Dendritic cell treated with granulocyte-macrophage colony-stimulating factor and Interleukin-4, amounts not matched to agents 40 ng/mL and 50 ng/mL, for 4 days (primary cell): ENCODE data around the gene RPL9.
"Not testable (repeated sequence)": the region's sequence is repeated elsewhere in the genome, so short reads cannot be mapped to it uniquely, and the experiment has no call there.

Experiments
- H3K27ac Mint-ChIP-seq: one replicate; pipeline ENCODE4 v1.8.0; 2022; ENCODE audit warnings: mild to moderate bottlenecking, mixed read lengths
- H3K27me3 Mint-ChIP-seq: one replicate; pipeline ENCODE4 v1.8.0; 2022; ENCODE audit warnings: mild to moderate bottlenecking, mixed read lengths
- H3K36me3 Mint-ChIP-seq: one replicate; pipeline ENCODE4 v1.8.0; 2022; ENCODE audit warnings: low read depth, mixed read lengths
- H3K4me1 Mint-ChIP-seq: one replicate; pipeline ENCODE4 v1.8.0; 2022; ENCODE audit warnings: low read depth, mixed read lengths
- H3K4me3 Mint-ChIP-seq: one replicate; pipeline ENCODE4 v1.8.0; 2022; ENCODE audit warnings: mild to moderate bottlenecking, moderate library complexity, mixed read lengths
- H3K9me3 Mint-ChIP-seq: one replicate; pipeline ENCODE4 v1.8.0; 2022; ENCODE audit warnings: mixed read lengths
- intact Hi-C: fragments of 100-400 bp; cut with micrococcal nuclease; formaldehyde crosslinking; loops from one replicate; pipeline ENCODE4 v1.15.0; 2022

RPL9 gene

DNA sequence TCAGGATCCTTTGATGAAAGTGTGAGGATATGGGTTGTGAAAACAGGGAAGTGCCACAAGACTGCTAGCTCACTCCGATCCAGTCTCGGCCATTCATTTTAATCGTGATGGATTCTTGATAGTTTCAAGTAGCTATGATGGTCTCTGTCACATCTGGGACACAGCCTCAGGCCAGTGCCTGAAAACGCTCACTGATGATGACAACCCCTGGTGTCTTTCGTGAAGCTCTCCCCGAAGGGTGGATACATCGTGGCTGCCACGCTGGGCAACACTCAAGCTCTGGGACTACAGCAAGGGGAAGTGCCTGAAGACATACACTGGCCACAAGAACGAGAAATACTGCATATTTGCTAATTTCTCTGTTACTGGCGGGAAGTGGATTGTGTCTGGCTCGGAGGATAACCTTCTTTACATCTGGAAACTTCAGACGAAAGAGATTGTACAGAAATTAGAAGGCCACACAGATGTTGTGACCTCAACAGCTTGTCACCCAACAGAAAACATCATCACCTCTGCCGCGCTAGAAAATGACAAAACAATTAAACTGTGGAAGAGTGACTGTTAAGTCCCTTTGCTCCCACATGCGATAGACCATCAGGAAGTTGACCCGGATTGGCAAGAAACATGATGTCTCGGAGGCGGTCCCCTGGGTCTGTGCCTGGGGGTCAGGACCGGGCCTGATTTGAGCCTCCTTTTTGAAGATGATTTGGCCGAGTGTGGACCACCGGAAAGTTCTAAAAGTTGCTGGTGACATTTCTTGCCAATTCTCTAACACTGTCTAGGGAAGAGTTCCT is 22.4 kb upstream of the RPL9 start:
- Mint-ChIP-seq H3K4me3 (peak overlapping the region; percentile 77), H3K27ac (peak overlapping the region; percentile 91), H3K27me3 (no peaks in the 10 kb centered on the region), H3K9me3 (no peaks in the 10 kb centered on the region), H3K36me3 (peaks cover 20% of the 10 kb centered on the region), H3K4me1 (peaks cover 34% of the 10 kb centered on the region)
- intact Hi-C loops: no loop called here

DNA sequence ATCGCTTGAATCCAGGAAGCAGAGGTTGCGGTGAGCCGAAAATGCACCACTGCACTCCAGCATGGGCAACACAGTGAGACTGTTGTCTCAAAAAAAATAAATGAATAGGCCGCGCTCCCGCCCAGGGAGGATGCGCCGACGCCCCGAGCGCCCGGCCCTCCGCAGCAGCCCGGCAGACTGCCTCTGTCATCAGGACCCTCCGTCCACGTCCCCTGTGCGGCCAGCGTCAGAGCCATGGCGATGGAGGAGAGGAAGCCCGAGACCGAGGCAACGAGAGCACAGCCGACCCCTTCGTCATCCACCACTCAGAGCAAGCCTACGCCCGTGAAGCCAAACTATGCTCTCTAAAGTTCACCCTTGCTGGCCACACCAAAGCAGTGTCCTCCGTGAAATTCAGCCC is 21.5 kb upstream of the RPL9 start:
- Mint-ChIP-seq H3K27ac (peak overlapping the region; percentile 91), H3K36me3 (peaks cover 24% of the 10 kb centered on the region), H3K4me1 (peaks cover 26% of the 10 kb centered on the region), H3K9me3 (no peaks in the 10 kb centered on the region), H3K4me3 (no peak overlapping the region), H3K27me3 (no peaks in the 10 kb centered on the region)
- intact Hi-C loops: no loop called here

GRCh38 chr4:39476187-39476895 is 17.6 kb upstream of the RPL9 start:
- no peak overlapping the region for H3K4me3 Mint-ChIP-seq
- intact Hi-C loops: no loop called here
- no peak overlapping the region for H3K27ac Mint-ChIP-seq
- no peaks in the 10 kb centered on the region for H3K9me3 Mint-ChIP-seq
- H3K4me1 Mint-ChIP-seq: peaks cover 12% of the 10 kb centered on the region
- H3K36me3 Mint-ChIP-seq: peaks cover 42% of the 10 kb centered on the region
- no peaks in the 10 kb centered on the region for H3K27me3 Mint-ChIP-seq

- peaks cover 46% of the 10 kb centered on the region for H3K36me3 Mint-ChIP-seq
- H3K27me3 Mint-ChIP-seq: no peaks in the 10 kb centered on the region
- H3K9me3 Mint-ChIP-seq: no peaks in the 10 kb centered on the region
- peaks cover 6% of the 10 kb centered on the region for H3K4me1 Mint-ChIP-seq
- H3K4me3 Mint-ChIP-seq: no peak overlapping the region
- intact Hi-C loops: no loop called here
- H3K27ac Mint-ChIP-seq: no peak overlapping the region
Measured at GRCh38 chr4:39472396-39472795, 13.7 kb upstream of the RPL9 start.

DNA sequence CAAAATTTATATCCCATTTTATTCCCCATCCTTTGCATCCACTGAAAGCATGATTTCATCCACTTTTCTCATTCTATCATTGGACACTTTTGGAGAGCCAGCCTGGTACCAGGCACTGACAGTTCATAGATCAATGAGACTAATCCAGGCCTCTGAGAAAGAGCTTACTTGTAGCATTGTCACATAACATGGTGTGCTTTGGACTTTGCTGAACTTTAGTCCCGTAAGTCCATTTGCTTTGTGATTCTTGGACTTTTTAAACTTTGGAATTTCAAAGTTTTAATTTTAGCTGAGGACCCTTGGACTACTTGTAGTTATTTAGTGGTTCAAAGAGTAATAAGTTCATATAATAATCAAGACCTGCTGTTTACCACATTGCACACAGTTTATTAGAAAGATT is 11.7 kb upstream of the RPL9 start:
- H3K36me3 Mint-ChIP-seq: peaks cover 40% of the 10 kb centered on the region
- intact Hi-C loops: no loop called here

DNA sequence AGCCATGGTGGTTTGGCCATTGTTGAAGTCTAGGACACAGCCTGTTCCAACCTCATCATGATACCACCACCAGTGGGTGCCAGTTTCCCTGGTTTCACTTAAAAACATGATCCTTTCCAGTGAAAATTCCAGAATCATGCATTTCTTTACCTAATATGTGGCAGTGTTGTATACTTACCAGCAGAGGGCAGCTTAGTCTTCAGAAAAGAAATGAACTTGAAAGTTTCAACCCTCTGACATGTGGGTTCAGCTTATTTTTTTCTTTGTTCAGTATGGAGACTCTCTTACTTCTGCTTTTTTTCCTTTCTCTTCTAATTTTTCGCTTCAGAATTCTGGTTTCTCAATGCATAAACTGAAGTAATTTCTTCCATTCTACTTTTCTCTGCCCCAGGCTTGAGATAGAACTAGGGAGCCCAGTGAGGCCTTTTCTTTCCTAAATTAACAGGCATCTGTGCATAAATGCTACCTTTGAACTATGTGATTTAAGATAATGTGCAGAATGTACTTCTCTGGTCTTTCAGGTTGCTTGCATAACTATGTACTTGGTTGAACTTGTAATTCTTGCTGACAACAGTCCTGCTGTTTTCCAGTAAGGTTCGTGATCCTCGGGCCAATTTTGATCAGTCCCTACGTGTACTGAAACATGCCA is 10.8 kb upstream of the RPL9 start:
- intact Hi-C loops: loop anchor here (1.0 to 2.0 kb wide), 2 partner anchors 191 to 507 kb away; no protein-coding TSS in a partner anchor
- Mint-ChIP-seq H3K27ac (peak overlapping the region; percentile 87), H3K36me3 (peaks cover 48% of the 10 kb centered on the region), H3K9me3 (no peaks in the 10 kb centered on the region), H3K4me1 (peaks cover 6% of the 10 kb centered on the region), H3K4me3 (peak overlapping the region; percentile 60), H3K27me3 (no peaks in the 10 kb centered on the region)

More for the DNA sequence above, 11.7 kb upstream of the RPL9 start:
- Mint-ChIP-seq H3K4me3 (no peak overlapping the region), H3K9me3 (no peaks in the 10 kb centered on the region), H3K27ac (no peak overlapping the region), H3K4me1 (peaks cover 6% of the 10 kb centered on the region), H3K27me3 (no peaks in the 10 kb centered on the region)

- H3K4me1 Mint-ChIP-seq: peaks cover 6% of the 10 kb centered on the region
- peaks cover 58% of the 10 kb centered on the region for H3K36me3 Mint-ChIP-seq
- no peak overlapping the region for H3K27ac Mint-ChIP-seq
- no peaks in the 10 kb centered on the region for H3K27me3 Mint-ChIP-seq
- H3K4me3 Mint-ChIP-seq: no peak overlapping the region
- H3K9me3 Mint-ChIP-seq: no peaks in the 10 kb centered on the region
- intact Hi-C loops: no loop called here
Measured at GRCh38 chr4:39467464-39467863, 8.7 kb upstream of the RPL9 start.

- H3K27ac Mint-ChIP-seq: no peak overlapping the region
- H3K27me3 Mint-ChIP-seq: no peaks in the 10 kb centered on the region
- intact Hi-C loops: no loop called here
- no peak overlapping the region for H3K4me3 Mint-ChIP-seq
- H3K36me3 Mint-ChIP-seq: peaks cover 52% of the 10 kb centered on the region
- H3K9me3 Mint-ChIP-seq: no peaks in the 10 kb centered on the region
- H3K4me1 Mint-ChIP-seq: peaks cover 6% of the 10 kb centered on the region
Measured at GRCh38 chr4:39466747-39467146, 8.0 kb upstream of the RPL9 start.

- no peaks in the 10 kb centered on the region for H3K9me3 Mint-ChIP-seq
- peaks cover 55% of the 10 kb centered on the region for H3K36me3 Mint-ChIP-seq
- H3K27me3 Mint-ChIP-seq: no peaks in the 10 kb centered on the region
- H3K4me1 Mint-ChIP-seq: peaks cover 5% of the 10 kb centered on the region
- no peak overlapping the region for H3K27ac Mint-ChIP-seq
- intact Hi-C loops: no loop called here
- no peak overlapping the region for H3K4me3 Mint-ChIP-seq
Measured at GRCh38 chr4:39464886-39465501, 6.3 kb upstream of the RPL9 start.

GRCh38 chr4:39458161-39458504 is 589 bp downstream of the RPL9 start:
- H3K9me3 Mint-ChIP-seq, H3K27me3 Mint-ChIP-seq: not testable (repeated sequence)
- Mint-ChIP-seq H3K27ac (peak overlapping the region; percentile 99), H3K36me3 (peaks cover 67% of the 10 kb centered on the region), H3K4me1 (peaks cover 15% of the 10 kb centered on the region), H3K4me3 (peak overlapping the region; percentile 94)
- intact Hi-C loops: loop anchor here (2.0 to 5.0 kb wide), 3 partner anchors 69 to 179 kb away; partner anchors contain the start of genes RFC1, SMIM14 and UGDH

- no peaks in the 10 kb centered on the region for H3K9me3 Mint-ChIP-seq
- H3K4me1 Mint-ChIP-seq: peaks cover 15% of the 10 kb centered on the region
- no peaks in the 10 kb centered on the region for H3K27me3 Mint-ChIP-seq
- intact Hi-C loops: loop anchor here (5.0 kb wide), 2 partner anchors 70 to 180 kb away; partner anchors contain the start of genes SMIM14 and UGDH
- H3K4me3 Mint-ChIP-seq: peak overlapping the region; percentile 94
- peaks cover 74% of the 10 kb centered on the region for H3K36me3 Mint-ChIP-seq
- peak overlapping the region; percentile 99 for H3K27ac Mint-ChIP-seq
Measured at GRCh38 chr4:39456946-39457763, 1.6 kb downstream of the RPL9 start.

GRCh38 chr4:39455486-39455885 is 3.2 kb downstream of the RPL9 start:
- peaks cover 15% of the 10 kb centered on the region for H3K4me1 Mint-ChIP-seq
- intact Hi-C loops: loop anchor here (5.0 kb wide), 2 partner anchors 72 to 182 kb away; partner anchors contain the start of genes SMIM14 and UGDH

GRCh38 chr4:39453738-39454137 is 5.0 kb downstream of the RPL9 start:
- Mint-ChIP-seq H3K9me3 (no peaks in the 10 kb centered on the region), H3K36me3 (peaks cover 88% of the 10 kb centered on the region), H3K4me3 (no peak overlapping the region), H3K27ac (no peak overlapping the region), H3K27me3 (no peaks in the 10 kb centered on the region), H3K4me1 (peaks cover 15% of the 10 kb centered on the region)
- intact Hi-C loops: no loop called here

More at GRCh38 chr4:39455486-39455885, 3.2 kb downstream of the RPL9 start:
- Mint-ChIP-seq H3K27me3 (no peaks in the 10 kb centered on the region), H3K4me3 (no peak overlapping the region), H3K9me3 (no peaks in the 10 kb centered on the region), H3K36me3 (peaks cover 82% of the 10 kb centered on the region), H3K27ac (no peak overlapping the region)
